ENCODE data around the gene MLH3. TPM values are rescaled to one million over a fixed set of nuclear protein-coding genes. Genes with fewer than 3 reads are reported as not detected.

Gene MLH3
- total RNA-seq, 1 experiment from 2014 or later: 13.5 TPM

DNA sequence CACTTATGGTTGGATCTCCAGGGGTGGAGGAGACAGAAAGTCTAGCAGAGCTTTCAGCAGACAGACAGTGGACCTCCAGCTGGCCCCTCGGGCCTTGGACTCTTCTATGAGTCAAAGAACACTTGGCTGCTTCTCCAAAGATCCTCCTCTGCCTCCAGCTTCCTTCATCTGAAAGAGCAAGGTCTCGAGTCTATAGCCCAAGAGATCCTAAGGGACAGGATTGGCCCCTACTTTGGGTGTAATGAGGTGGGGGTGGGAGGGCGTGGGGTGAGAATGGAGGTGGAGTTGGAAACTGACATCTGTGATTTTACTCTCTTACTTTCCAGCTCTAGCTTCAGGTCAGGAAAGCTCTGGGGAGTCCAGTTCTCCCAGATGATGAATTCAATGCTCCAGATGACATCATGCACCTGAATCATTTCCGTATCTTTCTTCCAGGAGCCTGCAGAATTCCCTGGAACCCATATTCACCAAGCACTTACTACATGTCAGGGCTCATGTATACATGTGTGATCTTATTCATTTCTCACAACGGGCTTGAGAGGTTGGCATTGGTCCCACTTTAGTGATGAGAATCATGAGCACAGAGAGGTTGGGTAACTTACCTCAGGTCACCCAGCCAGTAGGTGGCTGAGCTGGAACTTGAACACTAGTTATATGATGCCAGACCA, 85.6 kb downstream of the MLH3 start:
- no peak for DNase-seq (ENCODE audit: low read depth)

DNA sequence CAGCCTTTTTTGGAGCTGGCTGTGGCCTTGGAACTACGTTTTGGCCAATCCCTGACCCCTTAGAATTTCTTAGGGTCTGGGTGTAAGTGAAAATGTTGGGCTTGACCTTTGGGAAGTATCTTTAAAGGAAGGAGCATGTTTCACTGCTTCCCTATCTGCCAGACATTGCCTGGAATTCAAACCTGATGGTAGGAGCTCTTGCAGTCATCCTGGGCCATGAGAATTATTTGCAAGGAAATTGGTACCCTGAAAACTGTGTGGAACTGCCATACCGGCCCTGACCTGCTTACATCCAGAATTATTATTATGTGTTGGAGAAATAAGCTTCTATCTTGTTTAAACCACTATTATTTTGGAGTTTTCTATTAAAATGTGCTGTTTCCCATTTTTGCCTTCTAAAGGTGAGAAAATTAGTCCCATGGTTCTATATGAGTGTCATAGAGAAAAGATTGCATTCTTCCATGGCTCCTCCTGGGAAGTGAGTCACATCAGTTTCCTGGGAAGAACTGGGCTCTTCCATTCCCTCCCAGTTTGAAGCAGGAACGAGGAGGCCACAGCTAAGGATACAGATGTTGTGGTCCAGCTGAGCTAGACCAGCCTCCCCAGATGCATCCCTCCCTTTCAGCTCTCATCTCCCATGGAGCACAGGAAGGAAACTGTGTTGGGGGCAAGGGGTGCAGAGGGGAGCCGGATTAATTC, 86.3 kb downstream of the MLH3 start:
- peak; percentile 49 for DNase-seq (ENCODE audit: low read depth)

Other genes with a start within 250 kb of the MLH3 start
- not detected in 2 replicates for gene PROX2, start 175.3 kb downstream of the MLH3 start, total RNA-seq (2014; rRNA removed; shearing (Covaris generic))
- 38.2 and 45.3 TPM in 2 replicates for gene DLST, start 169.6 kb downstream of the MLH3 start, total RNA-seq (2014; rRNA removed; shearing (Covaris generic))
- gene RPS6KL1, start 128.2 kb downstream of the MLH3 start, total RNA-seq (2014; rRNA removed; shearing (Covaris generic)): 2.0 and 3.6 TPM in 2 replicates
- gene PGF, start 95.9 kb downstream of the MLH3 start, total RNA-seq (2014; rRNA removed; shearing (Covaris generic)): 0.36 and 0.98 TPM in 2 replicates
- 50.3 and 58.6 TPM in 2 replicates for gene EIF2B2, start 48.5 kb downstream of the MLH3 start, total RNA-seq (2014; rRNA removed; shearing (Covaris generic))
- gene ACYP1, start 12.6 kb upstream of the MLH3 start, total RNA-seq (2014; rRNA removed; shearing (Covaris generic)): 43.6 and 46.7 TPM in 2 replicates
- 1.2 and 1.8 TPM in 2 replicates for gene ZC2HC1C, start 18.2 kb upstream of the MLH3 start, total RNA-seq (2014; rRNA removed; shearing (Covaris generic))
- gene NEK9, start 75.6 kb upstream of the MLH3 start, total RNA-seq (2014; rRNA removed; shearing (Covaris generic)): 11.1 and 16.0 TPM in 2 replicates
- gene TMED10, start 125.1 kb upstream of the MLH3 start, total RNA-seq (2014; rRNA removed; shearing (Covaris generic)): 201 and 247 TPM in 2 replicates
- 6.9 and 7.7 TPM in 2 replicates for gene FOS, start 227.4 kb upstream of the MLH3 start, total RNA-seq (2014; rRNA removed; shearing (Covaris generic))